Eye (tissue), 1 donor: ENCODE data around the gene TSC22D1.

Experiments
- DNase-seq: peaks from one replicate; pipeline ENCODE4 v3.0.0-alpha.2; 2015

TSC22D1 gene

DNA sequence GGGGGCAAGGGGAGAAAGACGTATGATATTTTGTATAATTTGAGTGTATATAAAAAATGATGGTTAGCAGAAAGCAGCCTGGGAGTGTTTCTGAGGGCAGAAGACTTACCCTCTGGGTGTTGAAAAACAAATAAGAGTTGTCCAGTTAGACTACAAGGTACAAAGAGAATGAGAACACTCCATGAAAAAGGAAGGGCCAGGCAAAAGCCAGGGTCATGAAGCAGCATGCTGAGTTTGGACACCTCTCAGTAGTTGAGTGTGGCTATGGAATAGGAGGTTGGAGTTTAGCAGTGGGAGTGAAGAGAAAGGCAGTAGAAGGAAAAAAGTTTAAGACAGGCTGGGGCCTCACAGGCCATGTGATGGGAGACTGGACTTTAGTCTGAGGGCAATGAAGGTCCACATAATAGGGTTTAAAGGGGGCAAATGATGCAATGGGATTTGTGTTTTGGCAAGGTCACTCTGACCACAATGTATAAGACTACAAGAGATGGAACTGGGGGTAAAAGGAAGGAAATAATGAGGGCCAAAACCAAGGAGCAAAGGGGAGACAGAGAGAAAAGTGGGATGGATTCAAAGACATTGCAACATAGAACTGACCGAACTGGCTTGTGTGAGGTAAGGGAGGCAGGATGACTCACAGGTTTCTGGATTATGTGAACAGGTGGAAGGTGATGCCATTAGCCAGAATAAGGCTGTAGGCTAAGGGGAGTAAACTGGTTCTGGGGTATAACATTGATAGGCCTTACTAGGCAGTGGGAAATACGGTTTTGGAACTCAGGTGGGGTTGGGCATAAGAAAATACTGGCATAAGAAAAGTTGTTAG is 125.9 kb downstream of the TSC22D1 start:
- DNase-seq, result no peak

DNA sequence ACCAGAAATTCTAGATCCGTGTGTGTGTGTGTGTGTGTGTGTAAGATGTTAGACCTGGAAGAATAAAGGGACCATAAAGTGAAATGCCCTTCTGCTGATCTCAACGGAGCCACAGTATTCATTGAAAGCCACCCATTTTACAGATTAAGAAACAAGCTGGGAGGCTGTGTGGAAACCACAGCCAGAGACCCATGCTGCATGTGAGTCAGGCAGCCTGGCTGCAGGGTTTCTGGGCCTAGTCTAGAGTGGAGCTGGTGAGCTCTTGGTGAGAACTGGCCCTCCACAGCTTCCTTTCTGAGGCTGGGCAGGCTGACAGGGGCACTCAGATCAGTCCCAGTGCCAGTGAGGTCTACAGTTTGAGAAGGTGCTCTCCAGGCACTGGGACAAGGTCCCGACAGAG is 127.3 kb downstream of the TSC22D1 start:
- no peak for DNase-seq

DNA sequence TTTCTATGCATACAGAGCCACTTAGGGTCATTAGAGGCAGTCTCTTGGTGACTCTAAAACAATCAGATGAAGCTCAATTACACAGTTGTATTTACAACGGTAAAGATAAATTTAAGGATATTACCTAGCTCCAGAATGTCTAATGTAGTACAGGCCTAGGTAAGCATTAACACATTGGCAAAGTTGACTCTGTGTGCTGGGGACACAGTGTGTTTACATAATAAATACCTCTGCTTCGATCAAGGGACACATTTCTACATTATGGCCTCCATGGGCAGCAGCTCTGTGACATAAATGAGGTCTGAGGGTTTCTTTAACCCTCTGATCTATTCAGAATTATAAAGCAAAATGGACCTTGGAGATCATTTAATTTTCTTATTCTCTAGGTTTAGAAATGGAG is 127.8 kb downstream of the TSC22D1 start:
- no peak for DNase-seq

DNA sequence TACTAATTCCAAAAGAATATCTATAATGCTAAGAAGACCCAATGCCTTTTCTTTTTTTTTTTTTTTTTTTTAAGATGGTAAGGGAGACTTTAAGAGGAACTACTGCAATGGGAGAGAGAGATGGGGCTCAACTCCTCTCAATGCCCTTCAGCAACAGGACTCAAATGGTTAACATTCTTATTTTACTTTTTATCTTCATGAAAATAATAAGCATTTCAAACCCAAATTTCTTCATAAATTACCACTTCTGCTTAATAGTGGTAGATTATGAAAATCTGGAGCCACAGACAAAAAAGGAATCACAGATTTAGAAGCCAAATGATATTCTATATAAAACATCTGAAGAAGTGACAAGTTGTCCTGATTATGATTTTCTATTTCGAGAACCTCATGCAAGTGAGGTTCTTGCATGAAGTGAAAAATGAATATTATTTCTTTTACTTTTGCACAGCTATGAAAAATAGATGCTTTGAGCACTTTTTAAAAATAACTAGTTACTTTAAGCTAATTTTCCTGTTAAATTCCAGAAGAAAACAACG is 128.3 kb downstream of the TSC22D1 start:
- DNase-seq, result no peak

DNA sequence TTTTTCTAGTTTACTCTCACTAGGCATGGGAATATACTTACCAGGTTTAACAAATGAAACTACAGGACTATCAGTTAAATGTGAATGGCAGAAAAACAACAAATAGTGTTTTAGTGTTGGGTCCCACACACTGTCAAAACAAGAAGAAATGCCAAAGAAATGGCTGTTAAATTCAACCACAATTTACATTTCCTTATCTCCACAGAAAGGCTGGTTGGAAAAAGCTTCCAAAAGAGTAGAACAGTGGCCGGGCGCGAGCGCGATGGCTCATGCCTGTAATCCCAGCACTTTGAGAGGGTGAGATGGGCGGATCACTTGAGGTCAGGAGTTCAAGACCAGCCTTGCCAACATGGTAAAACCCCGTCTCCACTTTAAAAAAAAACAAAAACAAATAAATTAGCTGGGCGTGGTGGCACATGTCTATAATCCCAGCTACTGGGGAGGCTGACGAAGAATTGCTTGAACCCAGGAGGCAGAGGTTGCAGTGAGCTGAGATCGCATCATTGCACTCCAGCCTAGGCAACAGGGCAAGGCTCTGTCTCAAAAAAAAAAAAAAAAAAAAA is 136.0 kb downstream of the TSC22D1 start:
- DNase-seq, result no peak

DNA sequence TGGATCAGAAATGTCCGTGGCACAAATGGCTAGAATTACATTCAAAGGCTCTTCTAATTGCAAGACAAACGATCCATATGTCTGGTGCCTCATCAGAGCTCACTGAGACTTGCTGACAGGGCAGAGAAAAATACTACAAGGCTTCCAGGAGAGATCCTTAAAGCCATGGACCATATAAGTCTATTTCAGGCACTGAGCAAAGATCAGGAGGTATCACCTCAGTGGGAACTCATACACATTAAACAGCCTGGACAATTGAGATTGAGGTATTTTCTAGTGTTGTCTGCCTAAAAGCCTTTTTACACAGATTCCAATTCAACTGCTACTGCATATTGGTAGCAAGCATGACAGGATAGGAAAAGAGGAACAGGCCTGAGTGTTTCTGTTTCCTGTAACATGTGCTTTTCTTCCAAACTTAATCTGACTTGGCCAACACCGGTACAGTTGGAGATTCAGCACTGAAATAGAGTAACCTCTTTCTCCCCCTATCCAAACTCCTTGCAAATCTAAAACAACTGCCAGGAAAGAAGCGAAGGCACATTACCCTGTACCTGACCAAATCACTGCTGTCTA is 136.6 kb downstream of the TSC22D1 start:
- no peak for DNase-seq

DNA sequence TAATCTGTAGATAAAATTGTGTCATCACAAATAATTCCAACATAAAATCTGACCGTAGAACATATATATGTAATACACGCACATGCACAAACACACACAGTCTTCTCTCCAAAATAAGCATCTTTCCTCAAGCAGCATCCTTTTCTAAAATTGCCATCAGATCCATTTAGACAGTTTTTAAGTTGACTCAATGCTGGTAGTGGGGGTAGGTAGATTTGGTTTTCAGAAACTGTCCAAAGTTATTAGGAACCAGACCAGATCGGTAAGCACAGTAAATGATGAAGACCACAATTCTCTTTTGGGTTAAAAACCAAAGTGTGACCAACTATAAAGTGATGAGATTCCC is 137.9 kb downstream of the TSC22D1 start:
- no peak for DNase-seq

DNA sequence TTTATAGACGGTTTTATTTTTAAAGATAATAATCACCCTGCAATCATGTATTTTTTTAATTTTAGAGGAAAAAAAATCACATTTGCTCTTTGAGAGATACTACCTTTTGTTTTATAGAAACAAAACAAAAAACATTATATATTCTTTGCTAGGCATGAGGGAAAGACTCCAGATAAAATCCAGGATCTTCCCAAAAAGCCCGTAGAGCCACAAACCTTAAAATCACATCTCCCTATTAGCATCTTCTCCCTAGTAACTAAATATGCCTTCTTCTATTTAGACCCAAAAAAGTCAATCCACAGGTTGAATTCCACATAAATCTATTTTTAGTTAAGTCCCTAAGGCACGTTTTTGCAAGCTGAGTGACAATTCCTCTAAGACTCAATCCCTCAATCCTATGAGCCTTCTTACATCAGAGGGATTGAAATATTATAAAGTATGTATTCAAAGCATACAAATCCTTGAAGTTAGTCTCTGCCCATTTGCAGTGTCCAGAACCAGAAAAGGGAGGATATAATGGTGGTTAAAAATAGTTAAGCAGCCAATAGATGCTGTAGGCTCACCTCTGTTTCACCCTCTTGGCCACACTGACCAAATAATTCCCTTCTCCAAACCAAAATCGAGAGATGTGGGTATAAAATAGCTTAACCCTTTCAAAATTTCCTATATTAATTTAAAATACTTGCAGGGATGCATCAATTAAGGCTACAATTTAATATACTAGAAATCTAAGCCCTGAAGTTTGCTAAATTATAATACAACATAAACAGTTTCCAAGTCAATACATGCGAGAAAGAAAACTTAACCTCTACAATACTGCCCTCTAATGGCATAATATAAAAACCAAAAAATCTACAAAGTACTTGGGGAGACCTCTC is 138.5 kb downstream of the TSC22D1 start:
- DNase-seq, result peak; percentile 84

DNA sequence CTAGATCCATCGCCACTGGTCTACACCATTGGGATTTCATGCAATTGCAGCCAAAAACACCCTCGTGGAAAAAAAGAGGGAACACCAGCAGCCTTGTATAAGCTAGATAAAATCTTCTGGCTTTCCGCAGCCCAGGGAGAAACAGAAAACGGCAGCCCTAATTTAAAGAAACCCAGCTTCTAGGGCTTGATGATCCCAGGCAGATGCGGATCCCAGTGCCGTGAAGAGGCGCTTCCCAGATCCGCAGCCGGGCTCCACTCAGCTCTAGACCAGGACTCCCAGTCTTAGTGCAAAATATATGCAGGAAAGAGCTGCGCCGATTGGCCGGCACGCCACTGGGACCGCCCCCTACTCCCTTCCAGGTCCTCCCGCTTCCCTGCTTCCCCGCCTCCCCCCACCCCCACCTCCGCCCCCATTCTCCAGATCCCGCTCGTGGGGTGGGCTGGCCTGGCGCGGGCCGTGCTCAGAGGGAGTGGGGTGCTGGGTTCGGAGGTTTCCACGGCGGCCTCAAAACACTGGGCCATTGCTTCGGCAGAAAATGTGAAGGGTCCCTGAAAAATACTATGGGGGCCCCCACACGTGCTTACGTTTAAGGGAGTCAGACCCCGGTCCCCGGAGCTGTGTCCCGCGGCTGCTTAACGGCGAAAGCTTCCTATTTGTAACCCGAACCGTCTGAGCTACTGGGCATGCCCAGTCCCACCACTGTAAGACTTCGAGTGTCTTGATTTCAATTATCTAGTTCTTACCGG is 139.4 kb downstream of the TSC22D1 start:
- peak; percentile 98 for DNase-seq

DNA sequence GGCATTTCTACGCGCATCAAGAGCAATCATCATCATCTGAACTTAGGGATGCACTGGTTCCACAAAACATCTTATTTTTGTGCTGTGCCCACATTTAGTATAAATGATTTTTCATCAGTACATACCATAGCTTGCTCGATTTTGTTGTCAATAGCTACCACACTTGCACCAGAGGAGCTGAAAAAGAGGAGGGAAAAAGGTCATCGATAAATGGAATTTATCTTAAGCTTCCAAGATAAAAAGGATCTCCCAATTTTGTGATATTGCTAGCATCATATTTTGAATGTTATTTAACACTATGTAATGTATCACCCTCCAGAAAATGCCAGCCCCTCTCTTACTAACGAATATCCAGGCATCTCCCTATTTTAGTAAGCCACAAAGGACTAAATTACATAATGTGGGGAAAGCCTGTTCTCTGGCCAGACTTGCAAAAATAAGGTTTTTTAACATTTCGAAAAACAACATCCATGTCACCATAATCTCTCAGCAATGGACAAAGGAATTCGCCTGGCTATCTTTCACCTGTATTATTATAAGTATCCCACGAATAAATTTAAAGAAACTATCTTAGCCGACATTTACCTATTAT is 140.1 kb downstream of the TSC22D1 start:
- DNase-seq, result no peak

DNA sequence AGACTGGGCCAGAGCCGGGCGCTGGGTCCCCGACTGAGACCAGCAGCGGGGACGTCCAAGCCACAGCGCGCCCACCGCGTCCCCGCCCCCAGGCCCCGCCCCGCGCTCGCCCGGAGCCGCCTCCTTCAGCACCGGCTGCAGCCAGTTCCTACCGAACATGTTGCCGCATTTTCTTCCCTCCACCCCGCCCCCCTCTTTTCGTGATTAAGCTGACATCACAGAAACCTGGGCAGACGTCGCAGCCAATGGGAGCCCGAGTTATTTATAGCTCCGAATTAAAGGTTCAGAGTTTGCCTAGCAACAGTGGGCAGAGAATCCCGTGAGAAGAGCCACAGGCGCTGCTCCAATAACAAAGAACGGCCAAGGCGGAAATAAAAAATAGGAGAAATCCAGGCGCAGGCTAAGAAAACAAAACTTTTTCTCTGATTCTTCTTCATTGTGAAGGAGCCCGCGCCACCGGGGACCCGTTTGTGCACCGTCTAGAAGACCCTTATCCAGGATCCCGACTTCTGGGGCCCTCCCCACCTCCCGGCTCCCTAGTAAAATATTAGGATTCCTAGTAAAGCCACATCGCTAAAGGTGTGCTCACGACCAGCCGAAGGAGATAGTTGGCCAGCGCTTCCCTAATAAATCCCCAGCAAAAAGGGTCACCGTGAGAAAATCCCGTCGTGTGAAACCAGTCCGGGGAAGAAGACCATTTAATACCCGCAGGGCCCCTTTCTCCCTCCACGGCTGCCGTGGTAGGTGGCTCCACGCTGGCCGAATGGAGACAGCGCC is 140.8 kb downstream of the TSC22D1 start:
- peak; percentile 100 for DNase-seq

DNA sequence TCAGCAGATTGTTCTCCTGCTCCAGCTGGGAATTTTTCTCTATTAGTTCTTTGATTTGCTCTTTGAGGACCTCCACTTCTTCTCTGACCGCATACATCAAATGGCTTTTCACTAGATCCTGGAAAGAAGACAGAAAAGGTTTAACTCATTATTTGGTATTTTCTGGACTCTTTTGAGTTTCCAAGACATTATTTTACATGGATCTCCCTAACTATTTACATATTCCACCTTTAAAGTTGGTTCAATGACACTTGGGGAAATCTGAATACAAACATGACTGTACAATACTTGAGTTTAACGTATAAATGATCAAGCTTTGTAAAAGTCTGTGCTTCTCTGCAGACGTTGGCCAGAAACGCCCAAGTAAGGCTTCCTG is 141.4 kb downstream of the TSC22D1 start:
- DNase-seq, result no peak

DNA sequence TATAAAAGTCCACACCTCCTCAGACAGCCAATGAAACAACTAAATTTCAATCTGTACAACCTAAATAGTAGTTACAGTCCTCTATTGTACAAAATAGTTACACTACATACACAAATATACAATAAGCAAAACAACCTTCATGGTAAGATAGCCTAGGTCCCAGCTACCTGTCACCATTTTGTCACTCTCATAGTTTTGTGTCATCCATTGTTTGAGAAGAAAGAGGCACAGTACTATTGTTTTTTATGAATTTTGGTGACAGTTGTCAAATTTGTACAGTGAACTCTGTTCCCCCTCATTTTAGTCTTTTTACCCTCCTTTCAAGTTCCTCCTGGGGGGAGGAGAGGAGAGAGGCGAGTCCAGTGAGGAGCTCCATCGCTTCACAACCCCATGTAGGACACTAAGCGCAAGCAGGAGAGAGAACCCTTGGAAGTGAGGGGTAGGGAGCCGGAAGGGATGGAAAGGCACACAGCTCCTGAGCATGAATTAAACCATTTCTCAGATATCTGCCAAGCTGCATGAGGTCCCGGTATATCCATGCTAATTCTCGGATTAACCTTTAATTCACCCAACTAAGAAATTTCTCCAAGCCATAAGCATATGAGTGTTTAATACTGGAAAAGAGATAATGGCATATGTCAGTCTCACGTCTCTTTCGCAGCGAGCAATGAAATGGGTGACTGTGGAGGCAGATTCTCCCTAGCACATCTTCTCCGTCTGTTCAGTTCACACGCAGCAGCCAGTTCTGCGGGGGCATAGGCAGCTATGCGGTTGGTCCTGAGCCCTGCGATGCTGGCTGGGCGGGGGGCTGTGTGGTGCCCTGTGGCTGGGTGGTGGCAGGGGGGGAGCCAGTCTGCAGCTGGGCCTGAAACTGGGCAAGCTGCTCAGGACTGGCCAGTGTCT is 142.0 kb downstream of the TSC22D1 start:
- peak; percentile 50 for DNase-seq

DNA sequence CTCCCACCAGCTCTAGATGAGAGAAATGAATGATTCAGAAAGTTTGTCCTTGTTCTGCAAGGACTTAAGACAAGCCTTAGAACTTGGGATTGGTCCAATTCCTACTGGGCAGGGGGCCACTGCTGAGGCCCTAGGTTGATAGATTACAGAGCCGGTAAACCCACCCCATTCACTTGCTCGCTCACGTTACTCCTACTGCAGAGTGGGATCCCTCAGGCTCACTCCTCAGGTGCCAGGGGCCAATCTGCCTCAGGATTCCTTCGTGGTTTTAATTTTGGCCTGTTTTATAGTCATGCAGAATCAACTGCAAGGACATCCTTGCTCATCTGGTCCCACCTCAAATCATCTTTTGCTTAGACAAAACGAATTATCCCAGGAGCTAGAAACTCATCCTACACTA is 143.5 kb downstream of the TSC22D1 start:
- DNase-seq, result no peak

DNA sequence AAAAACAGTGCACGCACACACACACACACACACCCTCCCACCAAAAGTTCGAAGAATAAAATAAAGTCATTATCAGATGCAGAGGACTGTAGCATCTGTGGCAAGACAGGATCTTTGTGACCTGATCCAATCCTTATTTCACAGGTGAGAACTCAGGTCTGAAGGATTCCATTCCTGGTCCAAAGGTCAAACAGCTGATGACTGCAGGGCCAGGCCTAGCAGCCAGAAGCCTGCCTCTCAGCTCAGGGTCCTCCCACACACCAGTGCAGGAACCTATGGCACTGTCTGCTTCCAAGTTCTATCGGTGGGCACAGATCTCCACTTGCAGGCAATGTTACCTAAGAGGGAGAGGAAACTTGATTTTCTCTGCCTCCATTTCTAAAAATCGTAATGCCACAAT is 145.0 kb downstream of the TSC22D1 start:
- no peak for DNase-seq

DNA sequence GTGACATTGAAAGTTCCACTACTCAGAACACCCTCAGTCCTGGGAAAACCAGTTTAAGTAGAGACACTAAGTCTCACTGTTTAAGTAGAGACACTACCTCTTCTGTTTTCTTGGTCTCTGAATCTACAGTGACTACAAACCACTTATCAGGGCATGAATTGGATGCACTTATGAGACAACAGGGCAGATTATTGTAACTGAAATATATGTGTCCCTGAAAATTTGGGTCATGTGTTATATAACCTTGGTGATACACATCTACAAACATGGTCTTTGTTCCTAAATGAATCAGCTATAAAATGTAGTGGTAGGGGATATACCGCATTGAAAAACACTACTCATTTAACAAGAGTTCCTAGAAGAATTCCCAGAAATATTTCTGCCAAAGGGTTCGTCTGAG is 146.8 kb downstream of the TSC22D1 start:
- no peak for DNase-seq

DNA sequence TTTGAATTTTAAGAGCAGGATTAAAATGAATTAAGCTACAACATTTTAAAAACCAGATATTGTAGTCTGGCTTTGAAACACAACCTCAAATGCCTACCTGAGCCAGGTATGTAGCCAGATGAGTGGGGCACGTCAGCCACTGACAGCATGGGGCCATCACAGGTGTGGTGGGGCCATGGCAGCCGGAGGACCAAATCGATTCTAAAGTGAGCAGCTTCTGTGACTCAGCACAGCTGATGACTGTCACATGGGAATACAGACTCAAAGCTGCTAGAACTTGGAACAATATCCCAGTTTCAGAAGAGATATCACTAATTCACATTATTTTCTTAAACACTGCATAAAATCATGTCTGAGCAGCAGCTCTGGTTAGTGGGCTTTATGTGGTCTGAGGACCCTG is 149.7 kb downstream of the TSC22D1 start:
- no peak for DNase-seq

DNA sequence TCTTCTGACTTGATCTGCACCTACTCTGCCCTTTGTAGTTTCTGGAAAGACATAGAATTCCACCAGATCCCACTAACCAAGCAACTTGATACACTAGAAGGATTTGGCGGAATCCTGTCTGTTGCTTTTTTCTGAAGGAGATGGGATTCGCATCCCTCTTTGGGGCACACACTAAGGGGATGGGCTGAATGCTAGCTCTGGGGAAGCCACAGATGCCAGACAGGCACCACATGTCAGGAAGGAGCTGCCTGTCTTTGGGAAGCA is 150.4 kb downstream of the TSC22D1 start:
- no peak for DNase-seq

DNA sequence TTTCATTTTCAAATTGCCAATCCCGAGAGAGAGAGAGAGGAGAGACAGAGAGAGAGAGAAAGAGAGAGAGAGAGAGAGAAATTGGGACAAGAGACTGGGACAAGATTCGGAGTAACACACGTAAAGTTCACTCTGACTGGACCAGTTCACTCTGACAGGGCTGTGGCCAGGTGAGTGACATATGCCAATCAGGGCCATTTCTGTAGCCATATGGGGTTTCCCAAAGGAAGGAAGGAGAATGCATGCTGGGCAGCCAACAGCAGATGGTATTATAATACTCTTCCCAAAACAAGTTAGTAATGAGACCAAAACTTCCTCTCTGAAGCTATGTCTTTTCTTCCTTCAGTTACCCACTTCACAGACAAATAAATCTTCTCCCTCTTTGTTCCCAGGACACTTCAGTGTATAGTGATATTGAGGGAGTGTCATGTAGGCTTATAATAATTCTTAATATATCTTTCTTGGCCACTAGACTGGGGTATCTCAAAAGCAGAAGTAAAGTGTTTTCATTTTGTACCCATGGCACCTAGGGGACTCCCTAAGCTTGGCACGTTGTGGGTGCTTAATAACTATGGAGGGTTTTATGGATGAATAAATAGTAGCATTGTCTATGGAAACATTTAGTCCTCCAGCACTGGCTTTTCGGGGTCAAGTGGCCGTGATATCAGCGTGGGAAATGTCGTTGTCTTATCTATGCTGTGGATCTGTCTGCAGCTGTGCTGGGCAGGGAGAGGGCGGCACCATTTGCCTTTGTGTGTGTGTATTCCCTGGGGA is 150.9 kb downstream of the TSC22D1 start:
- DNase-seq, result no peak

DNA sequence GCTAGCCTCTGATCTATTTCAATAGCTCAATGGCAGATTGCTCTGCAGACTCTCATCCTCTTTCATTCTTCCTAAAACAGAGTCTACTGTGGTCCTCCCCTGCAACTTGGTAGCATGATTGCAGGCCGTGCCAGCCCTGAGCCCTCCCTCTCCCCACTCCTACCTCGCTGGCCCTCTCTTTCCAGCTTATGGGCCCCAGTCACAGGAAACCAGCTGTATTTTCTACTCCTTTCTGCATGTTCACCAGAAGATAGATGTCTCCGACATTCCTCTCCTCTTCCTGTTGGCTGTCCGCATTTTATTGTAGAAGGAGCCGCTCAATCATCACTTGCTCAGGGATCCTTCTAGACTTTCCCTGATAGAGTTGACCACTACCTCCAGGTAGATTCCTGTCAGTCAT is 152.3 kb downstream of the TSC22D1 start:
- no peak for DNase-seq
